HG03565 (cell line): Measurements from ENCODE around the gene NAP1L1.
"Not testable (repeated sequence)": the region's sequence is repeated elsewhere in the genome, so short reads cannot be mapped to it uniquely, and the experiment has no call there.

Source experiments
- ATAC-seq: cut with Tn5 transposase; IDR thresholded peaks from one replicate; pipeline ENCODE4 v1.9.1; 2021; ENCODE audit warnings: mild to moderate bottlenecking, moderate library complexity; ENCODE audit not compliant: unreplicated experiment

Gene NAP1L1

GRCh38 chr12:75994069-75994740, 90.3 kb downstream of the NAP1L1 start:
- ATAC-seq: no peak

GRCh38 chr12:75991753-75992152, 92.7 kb downstream of the NAP1L1 start:
- ATAC-seq: no peak

- no peak for ATAC-seq
These were observed 94.1 kb downstream of the NAP1L1 start for GRCh38 chr12:75990189-75990912.

GRCh38 chr12:75987709-75988108, 96.8 kb downstream of the NAP1L1 start:
- ATAC-seq: not testable (repeated sequence)
